GM12878 (cell line): ENCODE data around the gene FARS2.

Experiments used
- GABPA ChIP-seq: IDR thresholded peaks from 2 replicates; pipeline ENCODE4 v1.6.1; 2014; ENCODE audit warnings: antibody characterized with exemption, low read depth, mild to moderate bottlenecking, inconsistent platforms
- NFYB ChIP-seq: IDR thresholded peaks from 2 replicates; pipeline ENCODE4 v1.6.1; 2011; ENCODE audit warnings: low read depth, mild to moderate bottlenecking, low read length, improper control_type of control experiment, moderate library complexity; ENCODE audit not compliant: insufficient read depth

DNA sequence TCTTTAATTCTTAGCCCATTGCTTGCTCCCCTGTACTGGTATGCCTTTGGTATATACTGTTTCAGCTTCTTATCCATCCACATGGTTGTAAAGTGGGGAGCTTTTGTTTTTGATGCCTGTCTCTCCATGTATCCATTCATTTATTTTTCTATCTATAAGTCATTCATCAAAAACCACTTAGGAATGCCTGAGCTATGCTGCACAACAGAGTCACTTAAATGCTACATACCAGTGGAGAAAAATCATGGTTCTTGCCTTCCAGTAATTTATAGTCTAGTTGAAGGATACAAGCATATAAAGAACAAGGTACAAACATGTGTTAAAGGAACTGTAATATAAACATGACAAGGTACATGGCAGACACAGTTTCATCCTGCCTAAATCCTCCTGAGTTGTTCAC is 398.2 kb downstream of the FARS2 start:
- TF ChIP-seq NFYB (no peak), GABPA (no peak)
